ENCODE measurements around the gene PFKM.

Gene PFKM

DNA sequence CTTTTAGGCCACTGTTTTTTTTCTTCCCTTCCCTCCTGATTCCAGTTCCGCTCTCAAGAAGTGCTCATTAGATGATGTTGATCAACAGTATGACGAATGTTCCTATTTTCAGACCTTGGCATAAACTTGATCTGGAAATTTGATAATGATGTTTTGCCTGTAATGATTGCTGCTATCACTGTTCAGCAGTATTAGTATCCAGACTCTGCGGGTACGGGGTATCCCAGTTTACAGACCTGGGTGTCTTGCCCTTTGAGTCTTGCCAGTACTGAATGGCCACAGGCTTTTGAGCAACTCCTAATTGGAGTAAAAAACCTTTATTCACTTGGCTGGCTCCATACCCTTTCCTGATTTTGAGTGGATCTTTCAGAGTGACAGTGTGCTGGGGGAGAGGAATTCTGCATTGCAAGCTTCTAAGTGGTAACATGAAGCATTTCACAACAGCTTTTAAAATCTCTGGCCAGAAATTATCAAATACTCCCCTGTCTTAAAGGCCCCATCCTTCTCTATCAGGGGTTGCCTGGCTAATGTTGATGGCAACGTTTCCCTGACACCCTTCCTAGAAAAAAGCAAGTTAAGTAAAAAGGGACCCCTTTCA is 44.1 kb downstream of the PFKM start:
- no peaks in the 10 kb centered on the region for H3K27me3 ChIP-seq (ENCODE audit: control insufficient read depth, insufficient read depth, low read length)
- no peak overlapping the region for H3K27ac ChIP-seq (ENCODE audit: low read length)
- H3K9ac ChIP-seq (ENCODE audit: low read length), result no peak overlapping the region
- H3K9me3 ChIP-seq (ENCODE audit: control insufficient read depth, low read depth, low read length), result no peaks in the 10 kb centered on the region
- no peaks in the 10 kb centered on the region for H3K4me1 ChIP-seq (ENCODE audit: control insufficient read depth, low read depth, low read length)
- no peak overlapping the region for H3K4me3 ChIP-seq (ENCODE audit: low read length)
- no peaks in the 10 kb centered on the region for H3K36me3 ChIP-seq (ENCODE audit: control insufficient read depth, low read depth, low read length)

DNA sequence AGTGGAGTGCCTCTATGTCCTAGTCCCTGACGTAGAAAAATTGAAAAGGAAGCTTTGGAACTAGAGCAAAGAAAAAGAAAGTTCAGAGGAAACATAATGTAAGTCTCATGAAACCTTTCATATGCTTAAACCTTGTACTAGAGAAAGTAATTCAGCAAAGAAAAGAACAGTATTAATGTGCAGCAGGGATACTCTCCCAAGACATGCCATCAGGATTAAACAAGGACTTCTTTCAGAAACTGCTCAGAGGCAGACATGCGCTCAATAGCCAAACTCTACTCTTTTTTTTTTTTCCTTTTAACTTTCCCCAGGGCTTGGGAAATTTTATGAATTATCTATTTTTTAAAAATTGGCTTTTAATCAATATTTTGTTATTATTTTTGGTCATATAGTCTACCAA is 45.3 kb downstream of the PFKM start:
- Histone ChIP-seq H3K9ac (ENCODE audit: low read length) (no peak overlapping the region), H3K27ac (ENCODE audit: low read length) (no peak overlapping the region), H3K27me3 (ENCODE audit: control insufficient read depth, insufficient read depth, low read length) (no peaks in the 10 kb centered on the region), H3K4me3 (ENCODE audit: low read length) (no peak overlapping the region), H3K36me3 (ENCODE audit: control insufficient read depth, low read depth, low read length) (no peaks in the 10 kb centered on the region), H3K4me1 (ENCODE audit: control insufficient read depth, low read depth, low read length) (no peaks in the 10 kb centered on the region), H3K9me3 (ENCODE audit: control insufficient read depth, low read depth, low read length) (no peaks in the 10 kb centered on the region)

- H3K9me3 ChIP-seq (ENCODE audit: control insufficient read depth, low read depth, low read length), result no peaks in the 10 kb centered on the region
- H3K4me3 ChIP-seq (ENCODE audit: low read length), result no peak overlapping the region
- no peaks in the 10 kb centered on the region for H3K36me3 ChIP-seq (ENCODE audit: control insufficient read depth, low read depth, low read length)
- no peaks in the 10 kb centered on the region for H3K4me1 ChIP-seq (ENCODE audit: control insufficient read depth, low read depth, low read length)
- H3K27ac ChIP-seq (ENCODE audit: low read length), result no peak overlapping the region
- H3K9ac ChIP-seq (ENCODE audit: low read length), result no peak overlapping the region
- no peaks in the 10 kb centered on the region for H3K27me3 ChIP-seq (ENCODE audit: control insufficient read depth, insufficient read depth, low read length)
Measured at GRCh38 chr12:48165089-48165981, 46.2 kb downstream of the PFKM start.

- Histone ChIP-seq H3K9ac (ENCODE audit: low read length) (no peak overlapping the region), H3K4me3 (ENCODE audit: low read length) (no peak overlapping the region), H3K9me3 (ENCODE audit: control insufficient read depth, low read depth, low read length) (no peaks in the 10 kb centered on the region), H3K4me1 (ENCODE audit: control insufficient read depth, low read depth, low read length) (no peaks in the 10 kb centered on the region), H3K27ac (ENCODE audit: low read length) (no peak overlapping the region), H3K27me3 (ENCODE audit: control insufficient read depth, insufficient read depth, low read length) (no peaks in the 10 kb centered on the region), H3K36me3 (ENCODE audit: control insufficient read depth, low read depth, low read length) (no peaks in the 10 kb centered on the region)
Measured at GRCh38 chr12:48169011-48169410, 49.8 kb downstream of the PFKM start.

GRCh38 chr12:48175613-48176416 is 56.7 kb downstream of the PFKM start:
- H3K9ac ChIP-seq (ENCODE audit: low read length), result no peak overlapping the region
- no peaks in the 10 kb centered on the region for H3K9me3 ChIP-seq (ENCODE audit: control insufficient read depth, low read depth, low read length)
- H3K4me3 ChIP-seq (ENCODE audit: low read length), result peak overlapping the region; percentile 8
- peaks cover 6% of the 10 kb centered on the region for H3K27me3 ChIP-seq (ENCODE audit: control insufficient read depth, insufficient read depth, low read length)
- no peak overlapping the region for H3K27ac ChIP-seq (ENCODE audit: low read length)
- H3K4me1 ChIP-seq (ENCODE audit: control insufficient read depth, low read depth, low read length), result peaks cover 10% of the 10 kb centered on the region
- H3K36me3 ChIP-seq (ENCODE audit: control insufficient read depth, low read depth, low read length), result no peaks in the 10 kb centered on the region

GRCh38 chr12:48176417-48176751 is 57.2 kb downstream of the PFKM start:
- no peaks in the 10 kb centered on the region for H3K9me3 ChIP-seq (ENCODE audit: control insufficient read depth, low read depth, low read length)
- H3K27ac ChIP-seq (ENCODE audit: low read length), result no peak overlapping the region
- no peaks in the 10 kb centered on the region for H3K36me3 ChIP-seq (ENCODE audit: control insufficient read depth, low read depth, low read length)

GRCh38 chr12:48177982-48178381 is 58.8 kb downstream of the PFKM start:
- H3K4me3 ChIP-seq (ENCODE audit: low read length), result no peak overlapping the region
- H3K27ac ChIP-seq (ENCODE audit: low read length), result no peak overlapping the region
- no peaks in the 10 kb centered on the region for H3K36me3 ChIP-seq (ENCODE audit: control insufficient read depth, low read depth, low read length)
- no peak overlapping the region for H3K9ac ChIP-seq (ENCODE audit: low read length)
- H3K27me3 ChIP-seq (ENCODE audit: control insufficient read depth, insufficient read depth, low read length), result peaks cover 28% of the 10 kb centered on the region
- peaks cover 15% of the 10 kb centered on the region for H3K4me1 ChIP-seq (ENCODE audit: control insufficient read depth, low read depth, low read length)
- H3K9me3 ChIP-seq (ENCODE audit: control insufficient read depth, low read depth, low read length), result no peaks in the 10 kb centered on the region

More at GRCh38 chr12:48176417-48176751, 57.2 kb downstream of the PFKM start:
- Histone ChIP-seq H3K9ac (ENCODE audit: low read length) (no peak overlapping the region), H3K27me3 (ENCODE audit: control insufficient read depth, insufficient read depth, low read length) (peaks cover 12% of the 10 kb centered on the region), H3K4me1 (ENCODE audit: control insufficient read depth, low read depth, low read length) (peaks cover 10% of the 10 kb centered on the region), H3K4me3 (ENCODE audit: low read length) (peak overlapping the region; percentile 8)

DNA sequence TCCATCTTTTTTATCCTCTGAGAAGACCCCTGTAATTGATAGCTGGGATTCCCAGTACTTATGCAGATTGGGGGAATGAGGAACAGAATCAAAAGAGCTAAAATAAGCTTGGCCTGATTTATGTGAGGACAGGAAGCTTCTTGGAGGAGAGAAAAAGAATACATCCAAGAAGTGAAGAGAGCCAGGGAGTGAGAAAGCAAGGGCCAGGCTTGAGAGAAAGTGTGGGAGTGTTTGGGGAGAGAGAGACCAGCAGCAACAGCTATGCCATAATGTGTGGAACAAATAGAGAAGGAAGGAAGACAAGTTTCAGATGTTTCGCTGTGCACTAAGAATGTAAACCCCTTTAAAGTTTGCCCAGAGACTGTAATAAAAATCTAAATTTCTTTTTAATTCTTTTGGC is 60.3 kb downstream of the PFKM start:
- H3K36me3 ChIP-seq (ENCODE audit: control insufficient read depth, low read depth, low read length), result no peaks in the 10 kb centered on the region
- peaks cover 42% of the 10 kb centered on the region for H3K27me3 ChIP-seq (ENCODE audit: control insufficient read depth, insufficient read depth, low read length)
- no peak overlapping the region for H3K4me3 ChIP-seq (ENCODE audit: low read length)
- no peak overlapping the region for H3K9ac ChIP-seq (ENCODE audit: low read length)
- peaks cover 15% of the 10 kb centered on the region for H3K4me1 ChIP-seq (ENCODE audit: control insufficient read depth, low read depth, low read length)
- no peak overlapping the region for H3K27ac ChIP-seq (ENCODE audit: low read length)
- no peaks in the 10 kb centered on the region for H3K9me3 ChIP-seq (ENCODE audit: control insufficient read depth, low read depth, low read length)

DNA sequence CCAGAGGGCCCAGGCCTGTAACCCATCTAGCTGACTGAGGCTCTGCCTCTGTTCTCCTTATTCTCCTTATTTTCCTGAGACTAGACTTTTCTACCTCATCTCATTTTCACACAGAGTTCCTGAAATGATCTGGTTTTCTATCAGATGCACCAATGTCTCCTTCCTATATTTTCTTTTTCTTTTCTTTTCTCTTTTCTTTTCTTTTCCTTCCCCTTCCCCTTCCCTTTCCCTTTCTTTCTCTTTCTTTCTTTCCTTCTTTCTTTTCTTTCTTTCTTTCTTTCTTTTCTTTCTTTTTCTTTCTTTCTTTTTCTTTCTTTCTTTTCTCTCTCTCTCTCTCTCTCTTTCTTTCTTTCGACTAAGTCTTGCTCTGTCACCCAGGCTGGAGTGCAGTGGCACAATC is 61.3 kb downstream of the PFKM start:
- H3K4me1 ChIP-seq (ENCODE audit: control insufficient read depth, low read depth, low read length), result peaks cover 21% of the 10 kb centered on the region

GRCh38 chr12:48180857-48181495 is 61.8 kb downstream of the PFKM start:
- no peak overlapping the region for H3K9ac ChIP-seq (ENCODE audit: low read length)
- peaks cover 57% of the 10 kb centered on the region for H3K27me3 ChIP-seq (ENCODE audit: control insufficient read depth, insufficient read depth, low read length)
- no peak overlapping the region for H3K4me3 ChIP-seq (ENCODE audit: low read length)
- peaks cover 20% of the 10 kb centered on the region for H3K4me1 ChIP-seq (ENCODE audit: control insufficient read depth, low read depth, low read length)
- no peaks in the 10 kb centered on the region for H3K36me3 ChIP-seq (ENCODE audit: control insufficient read depth, low read depth, low read length)
- no peaks in the 10 kb centered on the region for H3K9me3 ChIP-seq (ENCODE audit: control insufficient read depth, low read depth, low read length)
- H3K27ac ChIP-seq (ENCODE audit: low read length), result no peak overlapping the region

More for the DNA sequence above, 61.3 kb downstream of the PFKM start:
- Histone ChIP-seq H3K9me3 (ENCODE audit: control insufficient read depth, low read depth, low read length) (no peaks in the 10 kb centered on the region), H3K9ac (ENCODE audit: low read length) (no peak overlapping the region), H3K27ac (ENCODE audit: low read length) (no peak overlapping the region), H3K27me3 (ENCODE audit: control insufficient read depth, insufficient read depth, low read length) (peaks cover 52% of the 10 kb centered on the region), H3K4me3 (ENCODE audit: low read length) (no peak overlapping the region), H3K36me3 (ENCODE audit: control insufficient read depth, low read depth, low read length) (no peaks in the 10 kb centered on the region)

- H3K4me3 ChIP-seq (ENCODE audit: low read length), result peak overlapping the region; percentile 73
- peaks cover 64% of the 10 kb centered on the region for H3K27me3 ChIP-seq (ENCODE audit: control insufficient read depth, insufficient read depth, low read length)
- H3K27ac ChIP-seq (ENCODE audit: low read length), result no peak overlapping the region
- H3K36me3 ChIP-seq (ENCODE audit: control insufficient read depth, low read depth, low read length), result no peaks in the 10 kb centered on the region
- no peaks in the 10 kb centered on the region for H3K9me3 ChIP-seq (ENCODE audit: control insufficient read depth, low read depth, low read length)
- H3K4me1 ChIP-seq (ENCODE audit: control insufficient read depth, low read depth, low read length), result peaks cover 15% of the 10 kb centered on the region
- no peak overlapping the region for H3K9ac ChIP-seq (ENCODE audit: low read length)
Measured at GRCh38 chr12:48182631-48183030, 63.5 kb downstream of the PFKM start.

Measured in iPS-18a (cell line).